Endometrial microvascular endothelial cells (primary cell): Measurements from ENCODE around the gene LYST. TPM values are rescaled to one million over a fixed set of nuclear protein-coding genes. Genes with fewer than 3 reads are reported as not detected.

ENCODE experiments used
- in situ Hi-C: cut with HindIII; loops from 2 replicates; pipeline ENCODE4 v1.10.0; 2017; ENCODE audit warnings: low sequenced_read_pairs, low pct_unique_long_range_greater_than_20kb; ENCODE audit errors: inconsistent ontology term
- total RNA-seq: library from RNA; depleted of rRNA; stranded (reverse); fragments of >200 nt; gene quantifications from one replicate; pipeline ENCODE4 v1.2.3, GENCODE V29; 2015; ENCODE audit errors: inconsistent ontology term

The LYST gene
- total RNA-seq, 1 donor from 2014 or later: 4.3 TPM

GRCh38 chr1:235892734-235893413 is 26.2 kb upstream of the LYST start:
- in situ Hi-C loops: no loop called here

GRCh38 chr1:235892202-235892601 is 25.5 kb upstream of the LYST start:
- in situ Hi-C loops: no loop called here

GRCh38 chr1:235888119-235888643 is 21.5 kb upstream of the LYST start:
- in situ Hi-C loops: no loop called here

- in situ Hi-C loops: no loop called here
Measured at GRCh38 chr1:235887676-235888075, 21.0 kb upstream of the LYST start.

- in situ Hi-C loops: no loop called here
Measured at GRCh38 chr1:235885655-235886262, 19.1 kb upstream of the LYST start.

- in situ Hi-C loops: no loop called here
Measured at GRCh38 chr1:235883261-235883927, 16.7 kb upstream of the LYST start.

GRCh38 chr1:235882816-235883215 is 16.1 kb upstream of the LYST start:
- in situ Hi-C loops: no loop called here

GRCh38 chr1:235881930-235882700 is 15.4 kb upstream of the LYST start:
- in situ Hi-C loops: no loop called here

GRCh38 chr1:235878082-235878811 is 11.5 kb upstream of the LYST start:
- in situ Hi-C loops: no loop called here

- in situ Hi-C loops: no loop called here
Measured at GRCh38 chr1:235876402-235876841, 9.7 kb upstream of the LYST start.

- in situ Hi-C loops: no loop called here
Measured at GRCh38 chr1:235875036-235875597, 8.4 kb upstream of the LYST start.

- in situ Hi-C loops: no loop called here
Measured at GRCh38 chr1:235874261-235874660, 7.6 kb upstream of the LYST start.

- in situ Hi-C loops: no loop called here
Measured at GRCh38 chr1:235873571-235873970, 6.9 kb upstream of the LYST start.

- in situ Hi-C loops: no loop called here
Measured at GRCh38 chr1:235873045-235873444, 6.3 kb upstream of the LYST start.

GRCh38 chr1:235872270-235872669 is 5.6 kb upstream of the LYST start:
- in situ Hi-C loops: no loop called here

- in situ Hi-C loops: no loop called here
Measured at GRCh38 chr1:235867903-235868469, 1.3 kb upstream of the LYST start.

- in situ Hi-C loops: no loop called here
Measured at GRCh38 chr1:235866913-235867845, 473 bp upstream of the LYST start.
